ELF-1 (cell line): ENCODE measurements around the gene DIAPH2.

ENCODE experiments used
- DNase-seq: peaks from one replicate; pipeline ENCODE4 v3.0.0-alpha.2; 2016; ENCODE audit warnings: low read depth, low spot score

DIAPH2 gene

DNA sequence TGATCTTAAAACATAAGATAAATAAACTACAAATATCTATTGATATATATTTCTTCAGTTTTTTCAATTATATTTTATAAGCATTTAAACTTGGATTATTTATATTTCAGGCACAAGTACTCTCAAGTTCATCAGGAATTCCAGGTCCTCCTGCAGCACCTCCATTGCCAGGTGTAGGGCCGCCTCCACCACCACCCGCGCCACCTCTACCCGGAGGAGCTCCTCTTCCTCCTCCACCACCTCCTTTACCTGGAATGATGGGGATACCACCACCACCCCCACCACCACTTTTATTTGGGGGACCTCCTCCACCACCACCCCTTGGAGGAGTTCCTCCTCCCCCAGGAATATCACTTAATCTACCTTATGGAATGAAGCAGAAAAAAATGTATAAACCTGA lies 273.1 kb downstream of the DIAPH2 start:
- no peak for DNase-seq

DNA sequence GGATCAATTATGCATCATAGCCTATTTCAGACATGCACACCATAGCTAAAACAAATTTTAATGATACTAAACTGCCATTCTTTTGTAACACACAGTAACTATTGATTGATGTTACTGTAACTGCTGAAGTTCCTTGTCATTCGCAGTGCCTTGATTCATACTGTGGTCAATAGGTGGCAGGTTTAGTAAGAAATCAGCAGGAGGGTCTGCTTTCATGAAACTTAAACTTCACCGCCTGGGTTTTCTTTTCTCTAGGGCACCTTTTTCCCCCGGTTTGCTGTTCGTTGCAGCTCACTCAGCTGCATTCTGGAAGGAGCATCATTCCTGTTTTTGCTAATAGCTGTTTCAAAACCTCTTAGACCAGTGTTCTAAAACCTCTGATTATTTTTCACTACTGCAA lies 287.2 kb downstream of the DIAPH2 start:
- DNase-seq, result no peak

DNA sequence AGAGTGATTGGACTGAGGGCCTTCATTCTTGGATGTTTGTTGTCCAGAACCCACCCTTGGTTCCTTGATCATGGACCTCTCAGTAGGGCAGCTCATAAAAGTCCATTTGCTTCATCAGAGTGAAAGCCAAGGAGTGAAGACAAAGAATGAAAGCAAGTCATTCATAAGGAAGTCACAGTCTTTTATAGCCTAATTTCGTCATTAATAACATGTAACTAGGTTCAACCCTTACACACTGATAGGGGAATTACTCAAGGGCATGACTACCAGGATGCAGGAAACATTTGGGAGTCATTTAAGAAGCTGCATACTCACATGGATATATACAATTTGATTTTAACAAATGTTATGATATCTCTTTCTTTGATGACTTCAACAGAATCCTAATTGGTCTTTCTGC lies 294.3 kb downstream of the DIAPH2 start:
- no peak for DNase-seq

DNA sequence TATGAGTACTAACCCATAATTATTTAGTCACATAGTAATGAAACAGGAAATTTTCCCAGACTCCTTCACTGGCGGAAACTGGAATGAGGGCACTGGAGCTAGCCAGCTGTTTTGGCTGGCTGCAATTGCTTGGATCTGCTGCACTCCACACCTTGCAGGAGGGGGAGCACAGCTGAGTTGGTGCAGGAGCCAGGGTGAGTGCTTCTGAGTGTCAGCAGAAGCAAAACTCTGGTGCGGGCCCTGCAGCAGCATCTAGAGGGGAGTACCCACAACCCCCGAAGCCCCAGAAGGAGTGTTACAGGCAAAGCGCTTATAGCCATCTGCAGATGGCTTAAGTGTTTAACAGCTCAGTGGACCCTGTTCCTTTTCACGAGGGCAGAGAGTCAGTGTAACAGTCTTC lies 295.1 kb downstream of the DIAPH2 start:
- DNase-seq, result peak; percentile 16

DNA sequence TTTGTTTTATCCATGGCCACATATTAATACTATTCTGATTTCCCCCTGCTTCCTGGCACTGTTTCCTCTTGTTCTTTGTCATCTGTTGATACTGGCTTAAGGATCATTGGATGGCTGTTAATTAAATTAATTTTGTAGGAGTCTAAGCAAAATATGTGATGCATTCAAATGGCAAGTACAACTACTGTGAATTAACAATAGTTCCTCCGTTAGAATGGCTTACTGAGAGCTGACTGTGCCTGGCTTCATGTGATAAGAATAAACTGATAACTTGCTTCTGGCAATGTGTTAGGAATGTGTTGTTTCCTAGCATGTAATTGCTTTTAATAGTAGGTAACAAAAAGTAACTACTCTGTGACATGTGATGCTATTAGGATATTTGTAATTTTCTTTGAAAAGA lies 297.5 kb downstream of the DIAPH2 start:
- DNase-seq, result no peak

DNA sequence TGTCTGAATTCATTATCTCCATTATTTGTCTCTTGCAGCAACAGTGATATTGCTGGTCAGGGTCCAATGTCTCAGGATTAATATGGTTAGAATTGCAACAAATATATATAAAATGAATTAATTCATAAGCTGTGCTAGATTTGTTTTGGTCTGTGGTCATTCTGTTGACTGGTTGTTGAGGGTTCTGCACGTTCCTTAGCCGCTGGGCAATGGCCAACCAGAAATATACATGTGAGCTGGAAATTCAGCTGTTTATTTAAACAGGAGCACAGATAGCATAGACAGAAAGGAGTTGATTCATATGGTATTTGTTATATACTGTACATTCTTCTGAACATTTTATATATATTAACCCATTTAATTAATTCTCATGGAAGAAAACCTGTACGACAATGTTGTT lies 299.9 kb downstream of the DIAPH2 start:
- no peak for DNase-seq

DNA sequence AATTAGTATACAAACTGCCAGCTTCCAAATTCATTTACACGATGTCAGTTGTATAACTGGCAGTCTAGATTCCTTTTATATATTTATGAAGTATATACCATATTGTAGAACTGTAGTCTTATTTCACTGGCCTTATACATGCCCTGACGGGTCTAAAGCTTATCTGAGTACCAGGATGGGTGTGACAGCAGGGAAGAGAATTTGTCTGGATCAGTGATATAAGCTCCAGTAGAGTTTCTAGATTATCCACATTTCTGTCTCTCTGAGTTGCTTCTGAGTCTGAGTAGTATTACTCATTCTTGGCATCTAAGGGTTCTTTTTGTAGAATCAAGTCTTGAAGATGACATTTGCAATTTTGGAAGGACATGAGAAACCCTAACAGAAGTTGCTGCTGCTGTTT lies 300.4 kb downstream of the DIAPH2 start:
- no peak for DNase-seq

DNA sequence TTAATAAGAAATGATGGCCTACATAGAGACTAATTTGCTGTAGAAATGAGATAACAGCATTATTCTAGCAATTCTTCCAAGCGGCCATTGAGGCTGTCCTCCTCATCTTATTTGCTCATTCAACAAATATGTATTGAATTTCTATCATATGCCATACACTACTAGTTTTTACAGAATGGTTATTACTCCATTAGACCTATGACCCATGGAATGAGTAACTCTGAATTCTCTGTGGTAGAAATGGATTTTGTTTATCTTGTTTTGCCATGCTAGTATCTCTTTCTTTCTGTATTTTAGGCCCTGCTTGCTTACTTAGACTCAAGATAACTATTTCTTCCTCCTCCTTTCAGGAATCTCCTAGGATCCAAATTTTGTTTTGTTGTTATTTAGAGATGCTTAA lies 302.6 kb downstream of the DIAPH2 start:
- DNase-seq, result no peak

DNA sequence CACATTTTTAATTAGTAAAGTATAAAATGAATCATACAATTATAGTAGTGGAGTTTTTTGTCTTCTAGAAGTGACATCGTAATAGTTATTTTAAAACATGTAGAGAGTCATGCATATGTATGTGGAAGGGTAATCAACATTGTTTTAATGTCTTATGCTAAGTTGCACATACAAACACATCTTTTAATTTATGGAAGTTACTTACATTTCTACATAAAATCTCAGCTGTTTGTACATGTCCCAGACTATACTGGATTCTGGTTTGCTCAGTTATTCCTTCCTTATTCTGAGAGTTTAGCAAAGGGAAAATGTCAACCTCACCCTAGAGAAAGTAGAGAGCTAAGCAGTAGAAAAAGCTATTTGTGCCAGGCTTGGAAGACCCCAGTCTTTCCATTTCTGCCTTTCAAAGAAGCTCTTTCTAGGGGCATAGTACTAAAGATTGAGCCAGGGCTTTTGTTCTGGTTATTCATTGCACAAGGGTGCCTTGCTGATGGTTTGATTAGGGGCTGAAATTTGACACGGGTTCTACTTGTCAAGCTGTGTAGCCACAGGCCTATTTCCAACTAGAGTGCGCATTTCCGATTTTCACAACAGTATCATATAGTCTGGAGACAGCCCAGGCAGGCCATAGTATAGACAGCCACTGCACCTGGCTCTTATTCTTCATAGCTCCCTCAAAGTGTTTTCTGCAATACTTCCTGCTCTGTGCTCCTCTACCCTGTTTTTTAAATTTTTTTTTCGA lies 305.4 kb downstream of the DIAPH2 start:
- DNase-seq, result peak; percentile 3

DNA sequence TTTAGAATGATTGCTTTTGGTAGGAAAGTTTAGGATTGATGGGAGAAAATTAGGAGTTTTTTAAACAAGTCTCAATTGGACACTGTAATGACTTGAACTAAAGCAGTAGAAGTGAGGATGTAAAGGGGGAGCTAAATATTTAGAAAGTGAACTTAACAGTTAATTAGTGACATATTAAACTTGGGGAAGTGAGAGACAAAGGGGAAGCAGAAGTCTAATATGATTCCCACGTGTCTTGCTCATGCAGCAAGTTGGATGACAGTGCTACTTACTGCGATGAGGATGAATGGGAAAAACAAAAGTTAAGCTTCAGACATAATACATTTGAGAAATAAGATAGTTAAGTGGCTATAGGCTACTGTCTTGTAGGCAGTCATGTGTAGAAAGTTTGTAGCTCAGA lies 309.5 kb downstream of the DIAPH2 start:
- no peak for DNase-seq

DNA sequence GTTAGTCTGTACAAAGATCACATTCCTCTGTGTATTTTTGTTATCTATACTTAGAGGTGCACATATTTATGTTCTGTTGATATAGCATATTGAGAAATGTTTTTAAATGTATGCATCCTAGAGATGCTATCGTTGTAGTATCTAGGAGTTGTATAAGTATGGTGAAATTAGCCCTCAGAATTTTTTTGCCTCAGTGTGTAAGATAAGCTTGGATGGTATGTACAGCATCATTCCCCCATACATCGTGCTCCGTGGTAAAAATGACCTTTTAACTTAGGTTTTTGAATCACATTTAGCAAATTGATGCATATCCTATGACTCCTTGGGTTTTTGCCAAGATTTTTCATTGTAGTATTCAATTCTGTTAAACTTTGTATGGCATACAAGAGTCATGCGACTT lies 312.6 kb downstream of the DIAPH2 start:
- DNase-seq, result no peak

DNA sequence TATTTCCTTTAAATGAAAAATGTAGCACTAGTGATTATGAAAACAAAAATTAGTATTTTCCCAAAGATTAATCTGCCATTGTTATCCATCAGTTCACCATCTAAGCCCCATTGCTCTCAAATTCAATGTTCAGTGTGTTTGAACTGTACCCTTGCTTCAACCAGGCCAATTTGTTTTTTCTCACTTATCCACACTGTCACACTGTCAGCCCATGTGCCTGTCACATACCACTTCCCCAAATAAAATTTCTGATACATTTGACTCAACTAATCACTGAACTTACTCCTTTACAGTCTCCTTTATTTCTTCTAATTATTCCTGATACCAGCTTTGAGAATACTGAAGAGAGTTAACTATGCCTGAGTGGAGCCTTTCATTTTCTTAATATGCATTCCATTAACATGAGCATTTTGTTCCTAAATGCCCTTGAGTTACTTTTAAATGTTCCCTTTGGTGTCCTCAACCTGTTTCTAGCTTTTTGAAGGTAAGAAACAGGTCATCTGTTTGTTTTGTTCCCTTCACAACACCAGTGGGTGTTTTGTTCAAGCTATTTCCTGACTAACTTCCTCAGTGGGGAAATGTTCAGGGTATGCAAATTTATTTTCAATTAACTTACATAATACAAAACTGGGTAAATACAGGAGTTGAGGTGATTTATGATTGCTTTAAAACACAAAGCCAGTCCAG lies 316.2 kb downstream of the DIAPH2 start:
- no peak for DNase-seq

DNA sequence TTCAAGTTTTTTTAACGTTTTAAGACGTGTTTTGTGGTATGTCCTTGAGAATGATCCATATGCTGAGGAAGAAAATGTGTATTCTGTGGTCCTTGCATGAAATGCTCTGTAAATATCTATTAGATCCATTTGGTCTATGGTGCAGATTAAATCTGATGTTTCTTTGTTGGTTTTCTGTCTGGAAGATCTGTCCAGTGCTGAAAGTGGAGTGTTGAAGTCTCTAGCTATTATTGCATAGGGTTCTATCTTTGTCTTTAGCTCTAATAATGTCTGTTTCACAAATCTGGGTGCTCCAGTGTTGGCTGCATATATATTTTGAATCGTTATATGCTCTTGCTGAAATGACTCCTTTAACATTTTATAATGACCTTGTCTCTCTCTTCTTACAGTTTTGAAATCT lies 321.5 kb downstream of the DIAPH2 start:
- DNase-seq, result no peak

DNA sequence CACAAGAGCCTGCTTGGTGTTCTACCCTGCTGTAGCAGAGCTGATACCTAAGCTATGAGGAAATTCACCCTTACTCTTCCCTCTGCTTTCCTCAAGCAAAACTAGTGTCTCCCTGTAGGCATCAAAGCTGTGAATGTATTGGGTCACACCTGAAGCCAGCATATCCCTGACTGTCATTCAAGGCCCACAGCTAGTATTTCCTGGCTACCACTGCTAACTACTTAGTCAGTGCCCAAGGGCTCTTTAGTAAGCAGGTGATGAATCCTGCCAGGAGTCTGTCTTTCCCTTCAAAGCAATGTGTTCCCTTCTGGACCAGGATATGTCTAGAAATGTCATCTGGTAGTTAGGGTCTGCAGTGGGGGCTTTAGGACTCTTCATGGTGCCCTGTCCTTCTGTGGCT lies 324.7 kb downstream of the DIAPH2 start:
- DNase-seq, result no peak

DNA sequence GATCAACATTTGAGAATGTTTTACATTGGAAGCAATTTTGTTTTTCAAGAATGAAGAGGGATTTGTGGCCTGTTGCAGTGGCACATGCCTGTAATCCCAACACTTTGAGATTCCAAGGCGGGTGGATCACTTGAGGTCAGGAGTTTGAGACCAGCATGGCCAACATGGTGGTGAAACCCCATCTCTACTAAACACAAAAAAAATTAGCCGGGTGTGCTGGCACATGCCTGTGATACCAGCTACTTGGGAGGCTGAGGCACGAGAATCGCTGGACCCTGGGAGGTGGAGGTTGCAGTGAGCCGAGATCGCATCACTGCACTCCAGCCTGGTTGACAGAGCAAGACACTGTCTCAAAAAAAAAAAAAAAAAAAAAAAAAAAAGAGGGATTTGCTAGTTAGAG lies 326.9 kb downstream of the DIAPH2 start:
- no peak for DNase-seq

DNA sequence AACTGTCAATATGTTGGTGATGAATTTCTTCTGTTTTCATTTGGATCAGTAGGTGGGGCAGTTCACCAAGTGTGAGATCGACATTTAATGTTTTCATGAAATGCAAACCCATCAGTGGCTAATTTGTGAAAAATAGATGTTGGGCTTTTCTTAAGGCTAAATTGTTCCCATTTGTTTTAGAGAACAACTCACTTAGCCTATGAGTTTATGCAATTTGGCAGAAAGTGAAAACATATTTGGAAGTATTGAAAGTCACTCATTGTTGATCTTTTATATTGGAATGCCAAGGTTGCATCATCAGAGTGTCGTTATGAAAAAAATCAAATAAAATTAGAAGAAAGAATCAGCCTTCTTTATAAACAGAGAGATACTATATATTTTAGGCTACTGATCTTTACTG lies 331.5 kb downstream of the DIAPH2 start:
- DNase-seq, result no peak

DNA sequence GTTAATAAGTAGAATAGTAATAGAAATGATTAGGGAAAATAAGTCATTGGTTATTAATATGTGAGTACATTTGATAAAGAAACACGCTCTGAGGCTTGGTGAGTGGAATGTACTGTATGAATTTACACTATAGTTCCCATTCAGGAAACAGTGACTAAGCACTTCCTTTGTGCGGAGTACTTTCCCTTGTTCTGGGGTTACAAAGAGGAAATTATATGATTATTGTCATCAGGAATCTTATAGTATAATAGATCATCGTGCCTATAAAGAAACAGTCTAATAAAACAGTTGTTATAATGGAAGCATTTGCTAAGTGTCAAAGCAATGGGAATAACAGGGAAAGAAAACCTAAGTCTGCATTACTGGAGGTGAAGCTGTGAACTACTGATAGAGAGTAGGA lies 337.0 kb downstream of the DIAPH2 start:
- no peak for DNase-seq

DNA sequence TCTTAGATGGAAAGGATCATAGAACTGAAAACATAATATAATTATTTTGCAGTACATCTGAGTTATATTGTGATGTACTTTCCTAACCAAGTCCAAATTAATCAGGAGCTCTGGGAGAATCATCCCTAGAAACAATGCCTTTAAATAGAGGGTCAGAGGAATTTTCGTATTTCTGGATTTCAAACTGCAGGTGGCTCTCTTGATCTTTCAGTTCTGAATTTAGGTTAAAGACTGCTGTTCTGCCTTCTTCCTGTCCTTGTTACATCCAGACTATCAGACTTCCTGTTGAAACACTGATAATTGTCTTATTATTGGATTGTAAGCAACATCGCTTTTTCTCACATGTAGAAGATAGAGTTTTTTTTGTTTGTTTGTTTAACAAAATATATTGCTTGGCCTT lies 341.8 kb downstream of the DIAPH2 start:
- DNase-seq, result peak; percentile 32

DNA sequence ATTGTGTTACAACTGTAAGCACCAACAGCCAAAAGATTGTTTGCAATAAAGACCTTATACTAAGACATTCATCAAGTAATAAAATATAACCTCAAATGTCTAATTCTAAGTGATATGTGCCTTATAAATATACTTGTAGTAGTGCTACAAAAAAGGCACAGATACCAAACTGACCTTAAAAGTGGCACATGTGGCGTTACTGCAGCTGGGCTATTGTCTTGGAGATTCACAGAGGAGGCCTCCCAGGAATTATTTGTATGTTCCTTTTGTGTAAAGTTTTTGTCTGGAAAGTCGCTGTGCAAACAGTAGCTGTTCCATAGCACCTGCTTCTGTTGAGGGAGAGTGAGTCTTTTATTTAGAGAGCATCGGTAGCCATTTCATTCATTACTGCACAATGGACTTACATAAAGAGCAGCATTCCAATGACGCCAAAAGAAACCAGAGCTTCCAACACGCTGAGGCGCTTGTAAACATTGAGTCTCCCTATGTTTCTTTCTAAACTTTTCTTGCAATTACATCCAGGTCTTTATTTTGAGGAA lies 342.8 kb downstream of the DIAPH2 start:
- peak; percentile 34 for DNase-seq

DNA sequence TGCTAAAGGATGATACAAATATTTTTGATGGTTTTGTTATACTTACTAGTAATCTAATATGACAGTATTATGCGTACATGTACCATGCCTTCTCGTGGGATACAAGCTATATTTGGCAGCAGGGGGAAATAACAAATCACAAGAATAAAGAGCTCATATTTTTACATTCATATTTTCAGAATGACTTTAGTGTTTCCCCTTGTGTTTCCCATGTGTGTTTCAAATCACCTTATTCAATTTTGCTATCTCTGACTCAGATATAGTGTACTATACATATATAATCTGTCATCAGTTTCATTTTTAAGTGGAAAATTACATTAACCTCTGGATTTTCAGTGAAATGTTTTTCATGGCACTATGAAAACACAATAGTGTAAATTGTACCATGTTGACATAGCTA lies 345.8 kb downstream of the DIAPH2 start:
- no peak for DNase-seq

DNA sequence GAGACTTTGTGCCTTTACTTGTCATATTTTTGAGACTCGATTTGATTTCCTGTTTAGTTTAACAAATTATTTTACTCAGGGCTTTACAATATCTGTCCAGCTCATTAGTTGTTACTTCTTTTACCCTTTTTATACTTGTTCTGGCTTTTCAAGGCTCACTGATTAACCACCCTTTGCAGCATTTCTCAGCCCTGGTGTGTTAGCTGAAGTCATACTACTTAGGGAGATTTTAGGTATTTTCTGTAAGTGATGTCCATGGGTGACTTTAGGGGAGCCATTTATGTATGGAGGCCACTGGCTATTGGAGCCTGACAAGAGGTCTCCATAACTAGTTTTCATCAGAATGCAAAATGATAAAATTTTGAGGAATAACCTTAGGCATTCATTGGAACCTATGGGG lies 346.3 kb downstream of the DIAPH2 start:
- DNase-seq, result no peak

DNA sequence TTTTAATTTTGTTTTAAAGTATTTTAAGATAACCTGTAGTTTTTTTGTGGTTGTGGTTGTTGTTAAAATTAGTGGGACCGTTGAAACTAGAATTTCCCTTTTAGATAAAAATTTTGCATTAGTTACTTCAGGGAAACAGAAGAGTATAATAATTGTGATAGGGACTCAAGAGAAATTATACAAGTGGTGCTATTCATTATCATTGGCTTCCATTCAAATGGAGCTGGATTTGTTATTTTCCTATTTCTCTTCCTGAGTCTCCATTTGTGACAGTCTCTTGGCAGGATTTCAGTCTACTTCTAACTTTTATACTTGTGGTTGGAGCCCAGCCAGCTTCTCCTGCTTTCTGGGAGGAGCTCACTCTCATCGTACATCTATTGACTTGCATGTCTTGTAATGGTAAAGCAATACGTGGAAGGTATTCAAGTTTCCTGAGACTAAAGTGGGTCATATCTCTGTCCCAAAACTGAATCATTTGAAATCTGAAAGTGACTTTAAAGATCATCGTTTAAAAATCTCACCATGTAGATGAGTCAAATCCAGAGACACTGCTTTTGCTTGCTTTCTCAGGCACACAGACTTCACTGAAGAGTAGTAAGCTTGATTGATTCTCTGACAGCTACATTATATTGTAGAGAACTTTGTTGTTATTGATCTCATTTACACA lies 354.9 kb downstream of the DIAPH2 start:
- DNase-seq, result no peak

DNA sequence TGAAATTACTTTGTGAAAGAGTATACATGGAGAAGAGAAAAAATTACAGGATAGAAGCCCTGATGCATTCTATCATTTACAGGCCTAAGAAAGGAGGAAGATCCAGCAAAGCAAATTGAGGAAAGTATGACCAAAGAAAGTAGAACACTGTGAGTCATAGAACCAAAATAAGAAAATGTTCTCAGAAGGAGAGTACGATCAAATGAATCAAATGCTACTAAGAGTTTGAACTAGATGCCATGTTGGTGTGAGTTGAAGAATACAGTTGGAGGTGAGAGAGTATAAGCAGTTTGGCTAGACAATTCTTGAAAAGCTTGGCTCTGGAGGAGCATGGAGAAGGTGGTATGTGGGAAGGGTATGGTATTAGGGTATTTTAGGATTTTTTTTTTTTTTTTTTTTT lies 360.8 kb downstream of the DIAPH2 start:
- no peak for DNase-seq
